IgD-negative memory B cell (primary cell): ENCODE data around the gene ADAMTS17. TPM values are rescaled to one million over a fixed set of nuclear protein-coding genes. Genes with fewer than 3 reads are reported as not detected.

ENCODE experiments used
- H3K27ac Mint-ChIP-seq, 3 donors: one replicate each; pipeline ENCODE4 v1.8.0; 2020 to 2022; ENCODE audit warnings: mild to moderate bottlenecking in 3 of 3, mixed read lengths in 3 of 3, moderate library complexity in 1 of 3
- H3K27me3 Mint-ChIP-seq: one replicate; pipeline ENCODE4 v1.8.0; 2021; ENCODE audit warnings: mixed read lengths
- H3K36me3 Mint-ChIP-seq: one replicate; pipeline ENCODE4 v1.8.0; 2020; ENCODE audit warnings: mild to moderate bottlenecking, mixed read lengths
- H3K4me1 Mint-ChIP-seq, 3 donors: one replicate each; pipeline ENCODE4 v1.8.0; 2020 to 2022; ENCODE audit warnings: mixed read lengths in 3 of 3, mild to moderate bottlenecking in 1 of 3
- H3K4me3 Mint-ChIP-seq, 4 donors: one replicate each; pipeline ENCODE4 v1.8.0; 2020 to 2022; ENCODE audit warnings: mild to moderate bottlenecking in 4 of 4, mixed read lengths in 4 of 4, moderate library complexity in 3 of 4
- H3K9me3 Mint-ChIP-seq, 3 donors: one replicate each; pipeline ENCODE4 v1.8.0; 2020 to 2021; ENCODE audit warnings: mixed read lengths in 3 of 3, mild to moderate bottlenecking in 1 of 3
- polyA plus RNA-seq: library from polyadenylated mRNA; unstranded; fragments of 300-500 nt; fragmentation: Illumina TruSeq; gene quantifications from one replicate; pipeline ENCODE4 v1.2.3, GENCODE V29; 2021

ADAMTS17 gene
- polyA plus RNA-seq = not detected

- Mint-ChIP-seq H3K27ac (peak within 1 kb of the TSS in 1 of 3 donors; percentile 62), H3K4me3 (peak within 1 kb of the TSS; percentile 34 to 85 (median 69)), H3K36me3 (no peaks in the 10 kb centered on the region), H3K27me3 (peaks cover 21% of the 10 kb centered on the region), H3K9me3 (peaks cover 0 to 4% (median 0%) of the 10 kb centered on the region in 3 donors), H3K4me1 (peaks cover 0 to 3% (median 2%) of the 10 kb centered on the region in 3 donors)
Measured at GRCh38 chr15:100341750-100342560, at the start of gene ADAMTS17. Gene ADAMTS17, minus strand, starts transcription at chr15:100341975. Its CDS starts 76 bp downstream, at chr15:100341899.

GRCh38 chr15:100385300-100386050 lies 43.7 kb upstream of the ADAMTS17 start:
- H3K27ac Mint-ChIP-seq = no peak overlapping the region
- peaks cover 1% of the 10 kb centered on the region for H3K36me3 Mint-ChIP-seq
- H3K4me3 Mint-ChIP-seq = no peak overlapping the region
- H3K4me1 Mint-ChIP-seq = peaks cover 0 to 1% (median 0%) of the 10 kb centered on the region in 3 donors
- H3K9me3 Mint-ChIP-seq = peaks cover 7 to 21% (median 10%) of the 10 kb centered on the region in 3 donors
- peaks cover 3% of the 10 kb centered on the region for H3K27me3 Mint-ChIP-seq

GRCh38 chr15:100384108-100384410 lies 42.3 kb upstream of the ADAMTS17 start:
- H3K4me1 Mint-ChIP-seq = peaks cover 0 to 1% (median 0%) of the 10 kb centered on the region in 3 donors
- H3K27ac Mint-ChIP-seq = no peak overlapping the region
- peaks cover 3% of the 10 kb centered on the region for H3K27me3 Mint-ChIP-seq
- peaks cover 11 to 18% (median 14%) of the 10 kb centered on the region in 3 donors for H3K9me3 Mint-ChIP-seq
- peaks cover 1% of the 10 kb centered on the region for H3K36me3 Mint-ChIP-seq
- no peak overlapping the region for H3K4me3 Mint-ChIP-seq

GRCh38 chr15:100383302-100384107 lies 41.7 kb upstream of the ADAMTS17 start:
- peaks cover 11 to 15% (median 14%) of the 10 kb centered on the region in 3 donors for H3K9me3 Mint-ChIP-seq
- H3K27ac Mint-ChIP-seq = no peak overlapping the region

GRCh38 chr15:100373942-100374341 lies 32.2 kb upstream of the ADAMTS17 start:
- Mint-ChIP-seq H3K4me1 (peaks cover 0 to 5% (median 0%) of the 10 kb centered on the region in 3 donors), H3K36me3 (peaks cover 2% of the 10 kb centered on the region), H3K27ac (peak overlapping the region in 1 of 3 donors; percentile 41), H3K9me3 (peaks cover 7 to 15% (median 8%) of the 10 kb centered on the region in 3 donors), H3K27me3 (peaks cover 20% of the 10 kb centered on the region), H3K4me3 (no peak overlapping the region)

More at GRCh38 chr15:100383302-100384107, 41.7 kb upstream of the ADAMTS17 start:
- peaks cover 0 to 1% (median 0%) of the 10 kb centered on the region in 3 donors for H3K4me1 Mint-ChIP-seq
- H3K36me3 Mint-ChIP-seq = peaks cover 1% of the 10 kb centered on the region
- no peak overlapping the region for H3K4me3 Mint-ChIP-seq
- H3K27me3 Mint-ChIP-seq = peaks cover 3% of the 10 kb centered on the region

- H3K27ac Mint-ChIP-seq = no peak overlapping the region
- peaks cover 7 to 15% (median 8%) of the 10 kb centered on the region in 3 donors for H3K9me3 Mint-ChIP-seq
- no peak overlapping the region for H3K4me3 Mint-ChIP-seq
- H3K4me1 Mint-ChIP-seq = peaks cover 0 to 5% (median 0%) of the 10 kb centered on the region in 3 donors
- peaks cover 2% of the 10 kb centered on the region for H3K36me3 Mint-ChIP-seq
- H3K27me3 Mint-ChIP-seq = peaks cover 20% of the 10 kb centered on the region
Measured at GRCh38 chr15:100373120-100373896, 31.5 kb upstream of the ADAMTS17 start.

GRCh38 chr15:100372739-100373119 lies 31.0 kb upstream of the ADAMTS17 start:
- Mint-ChIP-seq H3K9me3 (peaks cover 7 to 15% (median 8%) of the 10 kb centered on the region in 3 donors), H3K27ac (no peak overlapping the region), H3K27me3 (peaks cover 20% of the 10 kb centered on the region), H3K36me3 (peaks cover 2% of the 10 kb centered on the region), H3K4me1 (peaks cover 0 to 5% (median 0%) of the 10 kb centered on the region in 3 donors), H3K4me3 (no peak overlapping the region)

- Mint-ChIP-seq H3K9me3 (peaks cover 0 to 3% (median 0%) of the 10 kb centered on the region in 3 donors), H3K27ac (no peak overlapping the region), H3K36me3 (no peaks in the 10 kb centered on the region), H3K27me3 (peaks cover 21% of the 10 kb centered on the region), H3K4me1 (peaks cover 0 to 4% (median 0%) of the 10 kb centered on the region in 3 donors), H3K4me3 (no peak overlapping the region)
Measured at GRCh38 chr15:100355342-100355741, 13.6 kb upstream of the ADAMTS17 start.

GRCh38 chr15:100353449-100353848 lies 11.7 kb upstream of the ADAMTS17 start:
- H3K27ac Mint-ChIP-seq = no peak overlapping the region
- no peak overlapping the region for H3K4me3 Mint-ChIP-seq
- peaks cover 18% of the 10 kb centered on the region for H3K27me3 Mint-ChIP-seq
- no peaks in the 10 kb centered on the region for H3K36me3 Mint-ChIP-seq
- H3K9me3 Mint-ChIP-seq = peaks cover 0 to 2% (median 0%) of the 10 kb centered on the region in 3 donors
- H3K4me1 Mint-ChIP-seq = peaks cover 4 to 9% (median 4%) of the 10 kb centered on the region in 3 donors

GRCh38 chr15:100350434-100351226 lies 8.9 kb upstream of the ADAMTS17 start:
- no peaks in the 10 kb centered on the region for H3K36me3 Mint-ChIP-seq
- peak overlapping the region in 2 of 3 donors; percentile 33 to 49 for H3K27ac Mint-ChIP-seq
- H3K9me3 Mint-ChIP-seq = no peaks in the 10 kb centered on the region
- H3K4me1 Mint-ChIP-seq = peaks cover 4 to 9% (median 4%) of the 10 kb centered on the region in 3 donors
- peaks cover 18% of the 10 kb centered on the region for H3K27me3 Mint-ChIP-seq
- peak overlapping the region; percentile 88 to 97 (median 94) for H3K4me3 Mint-ChIP-seq

- Mint-ChIP-seq H3K4me3 (peak overlapping the region; percentile 88 to 97 (median 94)), H3K9me3 (no peaks in the 10 kb centered on the region), H3K27me3 (peaks cover 15% of the 10 kb centered on the region), H3K27ac (peak overlapping the region; percentile 33 to 81 (median 49)), H3K36me3 (no peaks in the 10 kb centered on the region), H3K4me1 (peaks cover 4 to 9% (median 4%) of the 10 kb centered on the region in 3 donors)
Measured at GRCh38 chr15:100349696-100350433, 8.1 kb upstream of the ADAMTS17 start.

- Mint-ChIP-seq H3K4me1 (peaks cover 4 to 9% (median 4%) of the 10 kb centered on the region in 3 donors), H3K27ac (peak overlapping the region in 2 of 3 donors; percentile 33 to 49), H3K27me3 (peaks cover 12% of the 10 kb centered on the region), H3K4me3 (peak overlapping the region; percentile 88 to 97 (median 94)), H3K36me3 (no peaks in the 10 kb centered on the region), H3K9me3 (no peaks in the 10 kb centered on the region)
Measured at GRCh38 chr15:100349321-100349695, 7.5 kb upstream of the ADAMTS17 start.

- Mint-ChIP-seq H3K9me3 (no peaks in the 10 kb centered on the region), H3K27me3 (peaks cover 10% of the 10 kb centered on the region), H3K36me3 (no peaks in the 10 kb centered on the region), H3K4me3 (peak overlapping the region in 1 of 4 donors; percentile 21), H3K27ac (no peak overlapping the region), H3K4me1 (peaks cover 4 to 9% (median 4%) of the 10 kb centered on the region in 3 donors)
Measured at GRCh38 chr15:100348578-100348977, 6.8 kb upstream of the ADAMTS17 start.
